Dedifferentiated amniotic fluid mesenchymal stem cell (primary cell): ENCODE results near the gene PRDX5.

ENCODE experiments used
- DNase-seq: peaks from one replicate; pipeline ENCODE4 v3.0.0-alpha.2; 2016; ENCODE audit errors: extremely low spot score

The PRDX5 gene

DNA sequence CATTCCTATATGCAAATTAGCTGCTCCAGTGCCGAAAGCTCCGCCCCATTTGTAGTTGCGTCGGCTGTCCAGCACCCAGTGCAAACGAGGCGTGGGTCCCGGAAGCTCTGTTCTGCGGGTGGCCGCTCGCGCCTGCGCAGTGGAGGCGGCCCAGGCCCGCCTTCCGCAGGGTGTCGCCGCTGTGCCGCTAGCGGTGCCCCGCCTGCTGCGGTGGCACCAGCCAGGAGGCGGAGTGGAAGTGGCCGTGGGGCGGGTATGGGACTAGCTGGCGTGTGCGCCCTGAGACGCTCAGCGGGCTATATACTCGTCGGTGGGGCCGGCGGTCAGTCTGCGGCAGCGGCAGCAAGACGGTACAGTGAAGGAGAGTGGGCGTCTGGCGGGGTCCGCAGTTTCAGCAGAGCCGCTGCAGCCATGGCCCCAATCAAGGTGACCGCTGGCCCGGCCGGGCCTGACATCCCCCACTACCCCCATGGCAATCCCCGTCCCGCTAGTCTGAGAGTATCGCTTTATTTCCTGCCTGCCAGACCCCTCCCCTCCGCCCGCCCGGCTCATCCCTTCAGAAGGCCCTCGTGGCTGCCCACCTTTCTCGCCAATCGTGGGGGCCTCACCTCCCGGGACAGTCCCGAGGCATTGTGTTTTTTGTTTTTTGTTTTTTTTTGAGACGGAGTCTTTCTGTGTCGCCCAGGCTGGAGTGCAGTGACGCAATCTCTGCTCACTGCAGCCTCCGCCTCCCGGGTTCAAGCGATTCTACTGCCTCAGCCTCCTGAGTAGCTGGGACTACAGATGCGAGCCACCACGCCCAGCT, at the start of gene PRDX5:
PRDX5 (plus strand) TSS at position 161 of the 805 bp plus-strand sequence; CDS start at position 256, 95 bp downstream.
- DNase-seq, result peak; percentile 96

GRCh38 chr11:64268893-64269539, 48.9 kb upstream of the PRDX5 start:
- DNase-seq, result no peak

DNA sequence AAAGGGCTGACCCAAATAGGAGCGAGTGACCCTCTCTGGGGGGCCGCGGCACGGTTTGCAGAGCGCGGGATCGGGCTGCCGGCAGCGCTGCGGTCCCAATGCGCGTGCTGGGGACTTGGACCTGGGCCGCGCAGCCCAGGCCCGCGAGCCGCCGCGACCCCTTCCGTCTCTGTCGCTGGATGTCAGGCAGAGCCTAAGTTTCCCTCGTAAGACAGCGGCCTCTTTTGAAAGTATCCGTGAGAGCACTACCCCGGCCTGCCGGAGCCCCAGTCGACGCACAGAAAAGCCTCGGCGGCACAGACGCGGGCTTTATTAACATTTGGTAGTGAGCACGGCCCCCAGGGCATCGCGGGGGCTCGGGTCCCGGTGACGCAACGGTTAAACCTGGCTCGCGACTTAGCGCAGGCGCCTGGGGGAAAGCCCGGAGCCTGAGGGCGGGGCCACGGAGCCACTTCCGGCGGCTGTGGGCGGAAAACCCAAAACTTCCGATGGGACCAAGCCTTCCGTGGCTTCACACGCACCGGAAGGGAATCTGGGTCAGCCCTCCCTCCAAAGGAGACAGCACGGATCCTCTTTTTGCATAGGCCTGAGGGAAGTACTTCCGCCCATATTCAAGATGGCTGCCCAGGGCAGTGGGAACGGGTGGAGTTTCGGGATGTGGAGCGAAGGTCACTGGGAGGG, 48.2 kb upstream of the PRDX5 start:
- DNase-seq, result peak; percentile 100

- no peak for DNase-seq
Observed at GRCh38 chr11:64275031-64275800, 42.7 kb upstream of the PRDX5 start.

- no peak for DNase-seq
Observed at GRCh38 chr11:64275841-64276240, 42.1 kb upstream of the PRDX5 start.

GRCh38 chr11:64276653-64277431, 41.1 kb upstream of the PRDX5 start:
- no peak for DNase-seq

GRCh38 chr11:64278576-64279190, 39.2 kb upstream of the PRDX5 start:
- no peak for DNase-seq

DNA sequence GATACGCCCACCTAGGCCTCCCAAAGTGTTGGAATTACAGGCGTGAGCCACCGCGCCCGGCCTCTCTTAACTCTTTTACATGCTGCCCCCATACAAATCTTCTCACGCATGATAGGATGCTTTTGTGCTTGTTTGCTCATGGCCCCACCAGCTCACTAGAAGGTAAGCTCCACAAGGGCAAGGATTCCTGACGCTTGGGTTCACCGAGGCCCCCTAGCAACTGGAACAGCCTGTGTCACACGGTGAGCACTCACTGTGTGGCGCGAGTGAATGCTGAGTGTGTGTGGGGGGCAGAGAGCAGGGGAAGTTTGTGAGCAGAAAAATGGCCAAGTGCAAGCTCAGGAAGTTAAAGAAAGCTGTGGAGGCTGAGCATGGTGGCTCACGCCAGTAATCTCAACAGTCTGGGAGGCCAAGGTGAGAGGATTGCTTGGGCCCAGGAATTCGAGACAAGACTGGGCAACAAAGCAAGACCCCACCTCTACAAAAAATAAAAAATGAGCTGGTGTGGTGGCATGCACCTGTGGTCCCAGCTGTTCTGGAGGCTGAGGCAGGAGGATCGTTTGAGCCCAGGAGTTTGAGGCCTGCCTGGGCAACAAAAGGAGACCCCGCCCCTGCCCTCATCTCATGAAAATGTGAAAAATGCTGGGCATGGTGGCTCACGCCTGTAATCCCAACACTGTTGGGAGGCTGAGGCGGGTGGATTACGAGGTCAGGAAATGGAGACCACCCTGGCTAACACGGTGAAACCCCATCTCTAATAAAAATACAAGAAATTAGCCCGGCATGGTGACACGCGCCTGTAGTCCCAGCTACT, 35.8 kb upstream of the PRDX5 start:
- no peak for DNase-seq

DNA sequence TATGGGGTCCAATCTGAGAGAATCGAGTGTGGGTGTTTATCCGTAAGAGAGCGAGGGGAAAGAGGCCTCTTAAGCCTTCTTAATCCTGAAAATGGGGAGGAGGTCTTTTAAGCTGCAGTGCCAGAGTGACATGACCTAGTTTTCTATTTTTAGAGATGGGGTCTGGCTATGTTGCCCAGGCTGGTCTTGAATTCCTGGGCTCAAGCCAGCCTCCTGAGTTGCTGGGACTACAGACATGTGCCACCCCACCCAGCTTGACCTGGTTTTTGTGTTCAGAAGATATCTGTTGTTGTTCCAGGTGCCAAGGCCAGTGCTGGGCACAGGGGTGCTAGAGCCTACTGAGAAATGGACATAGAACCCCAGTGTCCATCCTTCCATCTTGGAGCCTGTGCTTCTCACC, 34.8 kb upstream of the PRDX5 start:
- DNase-seq, result no peak

GRCh38 chr11:64284048-64284961, 33.6 kb upstream of the PRDX5 start, which contains the start of gene BAD:
TSS of gene BAD (minus strand) at chr11:64284665. CDS start at chr11:64284368, 297 bp downstream.
- peak; percentile 91 for DNase-seq

DNA sequence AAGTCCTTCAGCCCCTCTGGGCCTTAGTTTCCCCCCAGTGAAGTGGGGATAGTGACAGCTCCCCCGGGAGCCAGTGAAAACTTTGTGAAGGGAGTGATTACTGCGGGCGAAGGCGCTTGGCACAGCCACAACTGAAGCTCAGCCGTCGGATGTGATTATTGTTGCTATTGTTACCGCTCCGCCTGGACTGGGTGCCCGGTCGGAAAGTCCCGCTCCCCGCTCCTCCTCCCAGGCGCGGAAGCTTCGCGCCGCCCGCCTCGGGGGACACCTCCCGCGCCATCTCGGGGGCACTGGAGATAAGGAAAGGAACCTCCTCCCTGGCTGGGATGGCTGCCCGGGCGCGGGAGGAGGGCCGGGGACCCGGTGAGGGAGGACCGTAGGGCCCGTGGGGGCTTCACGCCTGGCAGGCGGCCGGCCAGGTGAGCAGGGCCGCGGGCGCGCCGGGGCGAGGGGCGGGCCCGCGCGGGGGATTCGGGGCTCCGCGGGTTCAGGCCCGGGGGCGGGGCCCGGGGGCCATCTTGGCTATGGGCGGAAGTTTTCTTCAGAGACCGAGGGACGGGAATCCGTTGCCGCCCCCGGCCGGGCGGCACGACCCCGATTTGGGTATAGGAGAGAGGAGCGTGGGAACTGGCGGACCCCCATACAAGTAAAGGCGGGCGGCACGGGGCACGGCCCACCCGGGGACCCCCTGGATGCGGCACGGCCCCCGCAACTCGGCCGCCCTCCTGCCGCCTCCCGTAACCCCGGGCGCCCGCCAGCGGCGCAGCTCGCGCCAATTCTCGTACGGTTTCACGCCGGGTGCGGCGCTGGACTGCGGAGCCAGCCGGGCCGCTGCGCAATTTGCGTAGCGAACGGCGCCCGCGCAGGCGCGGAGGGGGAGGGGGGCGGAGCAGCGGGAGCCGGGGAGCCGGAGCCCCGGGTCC, 32.7 kb upstream of the PRDX5 start, which contains the start of gene GPR137:
GPR137 (plus strand) TSS at position 887 of the 923 bp plus-strand sequence. CDS start 677 bp downstream, outside the sequence.
- DNase-seq, result peak; percentile 39

GRCh38 chr11:64285885-64286800, 31.8 kb upstream of the PRDX5 start:
- DNase-seq, result no peak

DNA sequence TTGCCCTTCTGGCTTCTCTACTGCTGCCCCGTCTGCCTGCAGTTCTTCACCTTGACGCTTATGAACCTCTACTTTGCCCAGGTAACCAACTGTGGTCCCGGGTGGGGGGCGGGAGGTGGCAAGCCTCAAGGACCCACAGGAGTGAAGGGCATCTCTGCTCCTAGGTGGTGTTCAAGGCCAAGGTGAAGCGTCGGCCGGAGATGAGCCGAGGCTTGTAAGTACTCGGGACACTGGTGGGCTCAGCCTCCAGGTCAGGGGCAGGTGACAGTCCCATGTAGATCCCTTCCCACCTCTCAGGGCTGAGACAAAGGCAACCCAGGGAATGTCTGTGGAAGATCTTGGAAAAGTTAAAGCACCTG, 31.1 kb upstream of the PRDX5 start:
- no peak for DNase-seq

- no peak for DNase-seq
Observed at GRCh38 chr11:64287676-64288352, 30.1 kb upstream of the PRDX5 start.

DNA sequence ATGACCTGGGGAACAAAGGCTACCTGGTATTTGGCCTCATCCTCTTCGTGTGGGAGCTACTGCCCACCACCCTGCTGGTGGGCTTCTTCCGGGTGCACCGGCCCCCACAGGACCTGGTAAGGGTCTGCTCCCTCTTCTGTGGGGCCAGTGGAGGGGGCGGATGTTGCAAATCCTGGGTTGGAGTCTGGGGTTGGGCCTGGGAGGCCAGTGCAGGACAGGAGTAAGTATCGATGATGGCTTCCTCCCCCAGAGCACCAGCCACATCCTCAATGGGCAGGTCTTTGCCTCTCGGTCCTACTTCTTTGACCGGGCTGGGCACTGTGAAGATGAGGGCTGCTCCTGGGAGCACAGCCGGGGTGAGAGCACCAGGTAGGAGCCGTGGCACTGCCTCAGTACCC, 29.6 kb upstream of the PRDX5 start:
- DNase-seq, result no peak
